ENCODE measurements around the gene ADCYAP1R1. TPM values are rescaled to one million over a fixed set of nuclear protein-coding genes. Genes with fewer than 3 reads are reported as not detected.
"Not testable (repeated sequence)": the region's sequence is repeated elsewhere in the genome, so short reads cannot be mapped to it uniquely, and the experiment has no call there.

Gene ADCYAP1R1
- total RNA-seq, 1 experiment from 2014 or later, result 8.9 TPM

GRCh38 chr7:31151849-31152248, 99.7 kb downstream of the ADCYAP1R1 start:
- H3K18ac ChIP-seq (ENCODE audit: insufficient read length, low read depth, low read length), result no peak overlapping the region
- H3K79me2 ChIP-seq (ENCODE audit: insufficient read depth, low read length), result no peaks in the 10 kb centered on the region
- no peak overlapping the region for H2BK5ac ChIP-seq (ENCODE audit: insufficient read length, low read length)
- H3K14ac ChIP-seq (ENCODE audit: insufficient read depth, low read length), result no peak overlapping the region
- peaks cover 0 to 5% (median 0%) of the 10 kb centered on the region in 3 experiments; a peak in 2 of 7 replicates for H3K36me3 Mint-ChIP-seq (ENCODE audit: insufficient read depth in 1 of 3, low read depth in 3 of 3)
- TF ChIP-seq CTCF (conservative IDR thresholded peaks at IDR 0.05), result no peak
- H3K27ac Mint-ChIP-seq, result no peak overlapping the region
- no peak overlapping the region for H2BK20ac ChIP-seq (ENCODE audit: low read depth, low read length, poor library complexity, severe bottlenecking)
- H3K9ac ChIP-seq (ENCODE audit: extremely low read depth, insufficient read length, low read length), result no peak overlapping the region
- H3K4me2 ChIP-seq (ENCODE audit: insufficient read depth, insufficient read length, low read length), result no peak overlapping the region
- H3K56ac ChIP-seq (ENCODE audit: insufficient read length, low read depth, low read length), result no peak overlapping the region
- no peak overlapping the region for H3K23ac ChIP-seq (ENCODE audit: insufficient read length, low read depth, low read length)
- WGBS (ENCODE audit: extremely low coverage, insufficient read length, low lambda C conversion rate), result no CpG with 5 or more reads among the region's 2 CpGs
- no peaks in the 10 kb centered on the region for H3K27me3 ChIP-seq (ENCODE audit: insufficient read depth, low read length)
- no peak overlapping the region for H4K91ac ChIP-seq (ENCODE audit: insufficient read length, low read depth, low read length)
- no peak overlapping the region for H2BK12ac ChIP-seq (ENCODE audit: insufficient read length, low read depth, low read length)
- H3T11ph ChIP-seq (ENCODE audit: low read length), result no peak overlapping the region
- H3K4ac ChIP-seq (ENCODE audit: low read depth, low read length), result no peak overlapping the region
- no peaks in the 10 kb centered on the region for H3K79me1 ChIP-seq (ENCODE audit: insufficient read depth, low read depth, low read length, poor library complexity, severe bottlenecking)
- H3K4me1 ChIP-seq (ENCODE audit: insufficient read depth, low read length), result no peaks in the 10 kb centered on the region
- H3K4me1 Mint-ChIP-seq, result no peaks in the 10 kb centered on the region
- no peak overlapping the region for H2AFZ ChIP-seq (ENCODE audit: low read length)
- no peak overlapping the region for H2BK15ac ChIP-seq (ENCODE audit: low read depth, low read length)
- no peak overlapping the region for H3K27ac ChIP-seq (ENCODE audit: insufficient read length, low read depth, low read length)
- no peak overlapping the region for H3K4me3 Mint-ChIP-seq
- H3K23me2 ChIP-seq (ENCODE audit: insufficient read length, low read depth, low read length, poor library complexity, severe bottlenecking), result no peaks in the 10 kb centered on the region
- H4K5ac ChIP-seq (ENCODE audit: insufficient read length, low read depth, low read length), result no peak overlapping the region
- H3K9me3 ChIP-seq (ENCODE audit: control insufficient read depth, low read depth, low read length), result no peaks in the 10 kb centered on the region
- peaks cover 7 to 19% of the 10 kb centered on the region in 2 experiments; a peak in 3 of 5 replicates for H3K9me3 Mint-ChIP-seq
- no peak for DNase-seq
- H4K8ac ChIP-seq (replicated peaks; ENCODE audit: insufficient read length, low read depth, low read length), result no peak overlapping the region
- H4K20me1 ChIP-seq (ENCODE audit: control insufficient read depth, insufficient read depth, insufficient read length), result no peaks in the 10 kb centered on the region
- H2AK5ac ChIP-seq (ENCODE audit: insufficient read length, low read length), result no peak overlapping the region
- no peak overlapping the region for H2BK120ac ChIP-seq (ENCODE audit: low read depth, low read length, poor library complexity, severe bottlenecking)
- H3K27me3 Mint-ChIP-seq (ENCODE audit: low read depth), result peaks cover 4% of the 10 kb centered on the region

GRCh38 chr7:31153318-31153717, 101.2 kb downstream of the ADCYAP1R1 start:
- H3K4me1 ChIP-seq (ENCODE audit: insufficient read depth, low read length); H3K27me3 Mint-ChIP-seq (ENCODE audit: low read depth); H3K27me3 ChIP-seq (ENCODE audit: insufficient read depth, low read length); H3K36me3 Mint-ChIP-seq (ENCODE audit: insufficient read depth in 1 of 3, low read depth in 3 of 3); H3K14ac ChIP-seq (ENCODE audit: insufficient read depth, low read length); H4K5ac ChIP-seq (ENCODE audit: insufficient read length, low read depth, low read length); H3K23me2 ChIP-seq (ENCODE audit: insufficient read length, low read depth, low read length, poor library complexity, severe bottlenecking); H3K79me2 ChIP-seq (ENCODE audit: insufficient read depth, low read length); H4K8ac ChIP-seq (replicated peaks; ENCODE audit: insufficient read length, low read depth, low read length); H3K9me3 ChIP-seq (ENCODE audit: control insufficient read depth, low read depth, low read length); H3K27ac ChIP-seq (ENCODE audit: insufficient read length, low read depth, low read length); H2BK5ac ChIP-seq (ENCODE audit: insufficient read length, low read length); H3K4ac ChIP-seq (ENCODE audit: low read depth, low read length); H3K27ac Mint-ChIP-seq; H3K23ac ChIP-seq (ENCODE audit: insufficient read length, low read depth, low read length); H2AK5ac ChIP-seq (ENCODE audit: insufficient read length, low read length); H3K56ac ChIP-seq (ENCODE audit: insufficient read length, low read depth, low read length); H2BK12ac ChIP-seq (ENCODE audit: insufficient read length, low read depth, low read length); H3K9ac ChIP-seq (ENCODE audit: extremely low read depth, insufficient read length, low read length); H2AFZ ChIP-seq (ENCODE audit: low read length); H4K91ac ChIP-seq (ENCODE audit: insufficient read length, low read depth, low read length); H4K20me1 ChIP-seq (ENCODE audit: control insufficient read depth, insufficient read depth, insufficient read length); H2BK20ac ChIP-seq (ENCODE audit: low read depth, low read length, poor library complexity, severe bottlenecking); H3T11ph ChIP-seq (ENCODE audit: low read length); DNase-seq; H2BK120ac ChIP-seq (ENCODE audit: low read depth, low read length, poor library complexity, severe bottlenecking); H3K4me2 ChIP-seq (ENCODE audit: insufficient read depth, insufficient read length, low read length); H3K79me1 ChIP-seq (ENCODE audit: insufficient read depth, low read depth, low read length, poor library complexity, severe bottlenecking); H3K18ac ChIP-seq (ENCODE audit: insufficient read length, low read depth, low read length); H3K4me1 Mint-ChIP-seq; H2BK15ac ChIP-seq (ENCODE audit: low read depth, low read length); H3K4me3 Mint-ChIP-seq: not testable (repeated sequence)
- peaks cover 7 to 19% of the 10 kb centered on the region in 2 experiments; a peak in 3 of 5 replicates for H3K9me3 Mint-ChIP-seq
- no CpG with 5 or more reads among the region's 20 CpGs for WGBS (ENCODE audit: extremely low coverage, insufficient read length, low lambda C conversion rate)
